OCI-LY7 (cell line): Measurements from ENCODE around the gene FBXL15. TPM values are rescaled to one million over a fixed set of nuclear protein-coding genes. Genes with fewer than 3 reads are reported as not detected.

Experiments
- BruUV-seq: library from RNA; stranded (reverse); fragments of 400-500 nt; replicated peaks from 2 replicates; lab custom pipeline; 2021; lab: Mats Ljungman, UMichigan
- CTCF ChIA-PET: fragments of 300-600 bp; sonication (Branson Sonifier 250); formaldehyde crosslinking; loops from one replicate; lab custom pipeline; 2022; ENCODE audit warnings: antibody characterized with exemption; ENCODE audit not compliant: unreplicated experiment; lab: Charles Lee
- POLR2A ChIA-PET: fragments of 300-600 bp; sonication (Branson Sonifier 250); formaldehyde crosslinking; loops from one replicate; lab custom pipeline; 2022; ENCODE audit warnings: antibody characterized with exemption; lab: Charles Lee
- DNase-seq: peaks from one replicate; pipeline ENCODE4 v3.0.0-alpha.2; 2015; ENCODE audit warnings: low spot score
- H2AFZ ChIP-seq: fragments of 200-600 bp; sonication (generic), shearing (Covaris generic); 2 replicates; pipeline ENCODE4 v1.6.1; 2014; ENCODE audit warnings: mild to moderate bottlenecking, antibody characterized with exemption, low read length, moderate library complexity
- H3K27ac ChIP-seq: fragments of 200-600 bp; sonication (generic); 2 replicates; pipeline ENCODE4 v1.5.1; 2014; ENCODE audit warnings: mixed run types, low read depth, mild to moderate bottlenecking, moderate library complexity, low read length, inconsistent platforms; ENCODE audit not compliant: poor library complexity, severe bottlenecking
- H3K36me3 ChIP-seq: fragments of 200-600 bp; sonication (generic); 2 replicates; pipeline ENCODE4 v1.6.1; 2014; ENCODE audit warnings: mild to moderate bottlenecking, antibody characterized with exemption, low read length, moderate library complexity, mixed read lengths; ENCODE audit not compliant: insufficient read depth
- H3K4me1 ChIP-seq: fragments of 200-600 bp; sonication (generic); 2 replicates; pipeline ENCODE4 v1.5.1; 2014; ENCODE audit warnings: mild to moderate bottlenecking, low read length; ENCODE audit not compliant: insufficient read depth, poor library complexity, severe bottlenecking
- H3K4me2 ChIP-seq: fragments of 200-600 bp; sonication (generic); 2 replicates; pipeline ENCODE4 v1.6.1; 2014; ENCODE audit warnings: mild to moderate bottlenecking, low read length
- H3K4me3 ChIP-seq: fragments of 200-600 bp; sonication (generic); 2 replicates; pipeline ENCODE4 v1.5.1; 2014; ENCODE audit warnings: mild to moderate bottlenecking, low read depth, low read length; ENCODE audit not compliant: poor library complexity, severe bottlenecking
- H3K79me2 ChIP-seq: fragments of 200-600 bp; sonication (generic); 2 replicates; pipeline ENCODE4 v1.6.1; 2016; ENCODE audit warnings: low read depth, mild to moderate bottlenecking, low read length, moderate library complexity, mixed read lengths; ENCODE audit not compliant: insufficient read depth
- H3K9me2 ChIP-seq: fragments of 200-600 bp; sonication (generic); 2 replicates; pipeline ENCODE4 v1.6.1; 2016; ENCODE audit warnings: mild to moderate bottlenecking, low read length, mixed read lengths; ENCODE audit not compliant: insufficient read depth
- H3K9me3 ChIP-seq: fragments of 200-600 bp; sonication (generic); 2 replicates; pipeline ENCODE4 v1.6.1; 2014; ENCODE audit warnings: mild to moderate bottlenecking, mixed run types, low read length, mixed read lengths
- H4K20me1 ChIP-seq: fragments of 200-600 bp; sonication (generic); 2 replicates; pipeline ENCODE4 v1.6.1; 2014; ENCODE audit warnings: mild to moderate bottlenecking, antibody characterized with exemption, low read length, moderate library complexity, mixed read lengths; ENCODE audit not compliant: insufficient read depth
- EZH2phosphoT487 ChIP-seq: fragments of 200-600 bp; sonication (generic); IDR thresholded peaks from 2 replicates; pipeline ENCODE4 v1.6.1; 2018; ENCODE audit warnings: low read depth, borderline replicate concordance, mild to moderate bottlenecking, mixed run types, antibody characterized with exemption, low read length, moderate library complexity, mixed read lengths
- intact Hi-C: fragments of 100-400 bp; cut with micrococcal nuclease; formaldehyde crosslinking; loops from one replicate; pipeline ENCODE4 v1.10.0; 2022; ENCODE audit not compliant: unreplicated experiment
- total RNA-seq, 2 experiments: library from RNA; depleted of rRNA in 1 of 2; stranded (reverse); fragments of >200 nt in 1 of 2; shearing (Covaris generic) in 1 of 2; gene quantifications; 2 replicates each; pipeline ENCODE4 v1.2.3, GENCODE V29; 2014 to 2022
- TF ChIP-seq, protein P1 (sequence below): fragments of 200-600 bp; sonication (generic); conservative IDR thresholded peaks from 2 replicates; pipeline ENCODE4 v1.5.1; 2014; ENCODE audit warnings: mild to moderate bottlenecking, antibody characterized with exemption, low read length, moderate library complexity, mixed read lengths

Gene FBXL15
- total RNA-seq, 2 experiments from 2014 or later, result 13.3 to 18.2 TPM

DNA sequence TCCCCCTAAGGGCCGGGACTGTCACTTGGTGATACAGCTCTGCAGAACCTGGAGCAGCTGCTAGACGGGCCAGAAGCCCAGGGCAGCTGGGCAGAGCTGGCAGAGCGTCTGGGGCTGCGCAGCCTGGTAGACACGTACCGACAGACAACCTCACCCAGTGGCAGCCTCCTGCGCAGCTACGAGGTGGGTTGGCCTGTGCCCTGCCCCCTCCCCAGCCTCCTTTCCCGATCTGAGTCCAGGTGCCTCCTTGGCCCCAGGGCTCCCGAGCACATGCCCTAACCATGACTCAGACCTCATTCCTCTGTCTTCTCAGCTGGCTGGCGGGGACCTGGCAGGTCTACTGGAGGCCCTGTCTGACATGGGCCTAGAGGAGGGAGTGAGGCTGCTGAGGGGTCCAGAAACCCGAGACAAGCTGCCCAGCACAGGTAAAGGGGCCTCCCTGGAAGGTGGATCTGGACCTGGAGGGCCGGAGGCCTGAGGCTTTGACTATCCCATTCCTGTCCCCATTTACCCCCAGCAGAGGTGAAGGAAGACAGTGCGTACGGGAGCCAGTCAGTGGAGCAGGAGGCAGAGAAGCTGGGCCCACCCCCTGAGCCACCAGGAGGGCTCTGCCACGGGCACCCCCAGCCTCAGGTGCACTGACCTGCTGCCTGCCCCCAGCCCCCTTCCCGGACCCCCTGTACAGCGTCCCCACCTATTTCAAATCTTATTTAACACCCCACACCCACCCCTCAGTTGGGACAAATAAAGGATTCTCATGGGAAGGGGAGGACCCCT is 18.7 kb upstream of the FBXL15 start:
- BruUV-seq, result no TSS peak
- ChIA-PET POLR2A (no interaction called here), CTCF (no interaction called here)
- H3K36me3 ChIP-seq, result peaks cover 41% of the 10 kb centered on the region
- H3K79me2 ChIP-seq, result no peaks in the 10 kb centered on the region
- intact Hi-C loops, result no loop called here
- no peak for TF ChIP-seq EZH2phosphoT487
- TF ChIP-seq, protein P1, sequence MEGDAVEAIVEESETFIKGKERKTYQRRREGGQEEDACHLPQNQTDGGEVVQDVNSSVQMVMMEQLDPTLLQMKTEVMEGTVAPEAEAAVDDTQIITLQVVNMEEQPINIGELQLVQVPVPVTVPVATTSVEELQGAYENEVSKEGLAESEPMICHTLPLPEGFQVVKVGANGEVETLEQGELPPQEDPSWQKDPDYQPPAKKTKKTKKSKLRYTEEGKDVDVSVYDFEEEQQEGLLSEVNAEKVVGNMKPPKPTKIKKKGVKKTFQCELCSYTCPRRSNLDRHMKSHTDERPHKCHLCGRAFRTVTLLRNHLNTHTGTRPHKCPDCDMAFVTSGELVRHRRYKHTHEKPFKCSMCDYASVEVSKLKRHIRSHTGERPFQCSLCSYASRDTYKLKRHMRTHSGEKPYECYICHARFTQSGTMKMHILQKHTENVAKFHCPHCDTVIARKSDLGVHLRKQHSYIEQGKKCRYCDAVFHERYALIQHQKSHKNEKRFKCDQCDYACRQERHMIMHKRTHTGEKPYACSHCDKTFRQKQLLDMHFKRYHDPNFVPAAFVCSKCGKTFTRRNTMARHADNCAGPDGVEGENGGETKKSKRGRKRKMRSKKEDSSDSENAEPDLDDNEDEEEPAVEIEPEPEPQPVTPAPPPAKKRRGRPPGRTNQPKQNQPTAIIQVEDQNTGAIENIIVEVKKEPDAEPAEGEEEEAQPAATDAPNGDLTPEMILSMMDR, result no peak
- H3K9me2 ChIP-seq, result no peaks in the 10 kb centered on the region
- DNase-seq, result no peak
- H3K4me2 ChIP-seq, result no peak overlapping the region
- no peak overlapping the region for H3K27ac ChIP-seq
- no peak overlapping the region for H3K4me3 ChIP-seq
- H4K20me1 ChIP-seq, result no peaks in the 10 kb centered on the region
- no peaks in the 10 kb centered on the region for H3K9me3 ChIP-seq
- H3K4me1 ChIP-seq, result peaks cover 12% of the 10 kb centered on the region
- H2AFZ ChIP-seq, result no peak overlapping the region

DNA sequence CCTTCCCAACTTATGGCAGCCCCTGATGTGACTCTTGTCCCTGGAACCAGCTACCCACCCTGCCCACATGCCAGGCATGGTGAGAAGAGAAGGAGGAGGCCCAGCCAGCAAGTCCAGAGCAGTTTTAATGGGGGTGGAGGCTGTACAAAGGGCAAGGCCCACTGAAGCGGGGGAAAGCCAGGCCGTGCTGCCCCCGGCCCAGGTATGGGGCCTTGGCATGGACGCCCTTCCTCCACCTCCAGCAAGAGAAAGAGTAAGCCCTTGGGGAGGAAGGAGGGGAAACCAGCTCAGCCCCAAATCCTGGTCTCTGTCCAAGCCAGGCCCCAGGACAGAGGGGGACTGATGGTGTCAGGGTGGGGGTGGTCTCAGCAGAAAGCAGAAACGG is 18.1 kb upstream of the FBXL15 start:
- TF ChIP-seq, protein P1, result no peak
- TF ChIP-seq EZH2phosphoT487, result no peak
- Histone ChIP-seq H3K4me2 (no peak overlapping the region), H4K20me1 (no peaks in the 10 kb centered on the region), H2AFZ (no peak overlapping the region), H3K27ac (no peak overlapping the region), H3K4me1 (peaks cover 12% of the 10 kb centered on the region), H3K9me3 (no peaks in the 10 kb centered on the region), H3K4me3 (no peak overlapping the region), H3K36me3 (peaks cover 39% of the 10 kb centered on the region), H3K79me2 (no peaks in the 10 kb centered on the region), H3K9me2 (no peaks in the 10 kb centered on the region)
- POLR2A ChIA-PET, result no interaction called here
- intact Hi-C loops, result no loop called here
- DNase-seq, result no peak
- CTCF ChIA-PET, result no interaction called here
- BruUV-seq, result no TSS peak

DNA sequence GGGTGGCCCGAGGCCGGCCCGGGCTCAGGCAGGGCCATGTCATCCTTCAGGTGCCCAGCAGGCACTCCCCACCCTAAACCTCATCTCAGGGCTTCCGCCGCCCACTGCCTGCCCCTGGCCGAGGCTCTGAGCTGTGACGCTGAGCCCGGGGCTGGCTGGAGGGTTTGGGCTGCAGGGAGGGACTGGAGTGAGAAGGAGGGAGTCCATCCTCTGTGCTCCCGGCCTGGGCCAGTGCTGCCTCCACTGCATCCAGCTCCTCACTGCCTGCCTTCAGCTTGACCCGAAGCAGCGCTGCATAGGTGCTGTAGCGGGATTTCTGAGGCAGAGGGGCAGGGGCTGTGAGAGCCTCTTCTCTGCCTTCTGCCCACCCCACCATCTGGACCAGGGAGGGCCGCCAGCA is 17.5 kb upstream of the FBXL15 start:
- TF ChIP-seq, protein P1, result no peak
- no peak for TF ChIP-seq EZH2phosphoT487
- intact Hi-C loops, result no loop called here
- ChIA-PET CTCF (no interaction called here), POLR2A (no interaction called here)
- H3K36me3 ChIP-seq, result peaks cover 33% of the 10 kb centered on the region
- no peak overlapping the region for H3K27ac ChIP-seq
- no peak overlapping the region for H2AFZ ChIP-seq
- H4K20me1 ChIP-seq, result no peaks in the 10 kb centered on the region; the same call in 1 of the 2 replicates
- DNase-seq, result no peak
- H3K79me2 ChIP-seq, result no peaks in the 10 kb centered on the region
- no peaks in the 10 kb centered on the region for H3K9me2 ChIP-seq
- H3K9me3 ChIP-seq, result no peaks in the 10 kb centered on the region
- H3K4me1 ChIP-seq, result peaks cover 12% of the 10 kb centered on the region
- H3K4me3 ChIP-seq, result no peak overlapping the region
- no TSS peak for BruUV-seq
- H3K4me2 ChIP-seq, result no peak overlapping the region
